Endothelial cell (in vitro differentiated cells): ENCODE data around the gene NLRP14. TPM values are rescaled to one million over a fixed set of nuclear protein-coding genes. Genes with fewer than 3 reads are reported as not detected.

Experiments
- DNase-seq: peaks from one replicate; pipeline ENCODE4 v3.0.0; 2021; ENCODE audit warnings: low spot score
- H3K27ac Mint-ChIP-seq: one replicate; pipeline ENCODE4 v1.8.0; 2021; ENCODE audit warnings: mixed read lengths, inconsistent platforms; ENCODE audit not compliant: unreplicated experiment
- H3K27me3 Mint-ChIP-seq: one replicate; pipeline ENCODE4 v1.8.0; 2021; ENCODE audit warnings: mild to moderate bottlenecking, moderate library complexity, mixed read lengths, inconsistent platforms; ENCODE audit not compliant: unreplicated experiment
- H3K36me3 Mint-ChIP-seq: one replicate; pipeline ENCODE4 v1.8.0; 2021; ENCODE audit warnings: mild to moderate bottlenecking, low read depth, mixed read lengths, inconsistent platforms; ENCODE audit not compliant: unreplicated experiment
- H3K4me1 Mint-ChIP-seq: one replicate; pipeline ENCODE4 v1.8.0; 2021; ENCODE audit warnings: mild to moderate bottlenecking, mixed read lengths, inconsistent platforms; ENCODE audit not compliant: unreplicated experiment
- H3K4me3 Mint-ChIP-seq: one replicate; pipeline ENCODE4 v1.8.0; 2021; ENCODE audit warnings: mild to moderate bottlenecking, mixed read lengths, inconsistent platforms; ENCODE audit not compliant: unreplicated experiment
- H3K9me3 Mint-ChIP-seq: one replicate; pipeline ENCODE4 v1.8.0; 2021; ENCODE audit warnings: mixed read lengths, inconsistent platforms; ENCODE audit not compliant: unreplicated experiment
- CTCF ChIP-seq: fragments of 200-600 bp; sonication (generic); IDR thresholded peaks from one replicate; pipeline ENCODE4 v1.5.0; 2021; ENCODE audit warnings: antibody characterized with exemption; ENCODE audit not compliant: unreplicated experiment
- total RNA-seq: library from RNA; stranded (reverse); fragmentation: NEBNext Ultra II Directional; extraction: Animal tissue kit (Norgen Biotek cat#: 25700); gene quantifications from one replicate; pipeline ENCODE4 v1.2.1, GENCODE V29; 2021; ENCODE audit not compliant: unreplicated experiment

NLRP14 gene
- total RNA-seq, 1 donor from 2014 or later: 0.13 TPM

- Mint-ChIP-seq H3K4me3 (no peak within 1 kb of the TSS), H3K27me3 (peaks cover 1% of the 10 kb centered on the region), H3K9me3 (no peaks in the 10 kb centered on the region), H3K36me3 (no peaks in the 10 kb centered on the region), H3K4me1 (no peaks in the 10 kb centered on the region), H3K27ac (no peak within 1 kb of the TSS)
- no peak for DNase-seq
- TF ChIP-seq CTCF: no peak
Observed at GRCh38 chr11:7088921-7089320, 68.6 kb downstream of the NLRP14 start, which contains the start of gene RBMXL2. Gene RBMXL2 (plus strand): TSS chr11:7088998. CDS start chr11:7089121, 123 bp downstream.

DNA sequence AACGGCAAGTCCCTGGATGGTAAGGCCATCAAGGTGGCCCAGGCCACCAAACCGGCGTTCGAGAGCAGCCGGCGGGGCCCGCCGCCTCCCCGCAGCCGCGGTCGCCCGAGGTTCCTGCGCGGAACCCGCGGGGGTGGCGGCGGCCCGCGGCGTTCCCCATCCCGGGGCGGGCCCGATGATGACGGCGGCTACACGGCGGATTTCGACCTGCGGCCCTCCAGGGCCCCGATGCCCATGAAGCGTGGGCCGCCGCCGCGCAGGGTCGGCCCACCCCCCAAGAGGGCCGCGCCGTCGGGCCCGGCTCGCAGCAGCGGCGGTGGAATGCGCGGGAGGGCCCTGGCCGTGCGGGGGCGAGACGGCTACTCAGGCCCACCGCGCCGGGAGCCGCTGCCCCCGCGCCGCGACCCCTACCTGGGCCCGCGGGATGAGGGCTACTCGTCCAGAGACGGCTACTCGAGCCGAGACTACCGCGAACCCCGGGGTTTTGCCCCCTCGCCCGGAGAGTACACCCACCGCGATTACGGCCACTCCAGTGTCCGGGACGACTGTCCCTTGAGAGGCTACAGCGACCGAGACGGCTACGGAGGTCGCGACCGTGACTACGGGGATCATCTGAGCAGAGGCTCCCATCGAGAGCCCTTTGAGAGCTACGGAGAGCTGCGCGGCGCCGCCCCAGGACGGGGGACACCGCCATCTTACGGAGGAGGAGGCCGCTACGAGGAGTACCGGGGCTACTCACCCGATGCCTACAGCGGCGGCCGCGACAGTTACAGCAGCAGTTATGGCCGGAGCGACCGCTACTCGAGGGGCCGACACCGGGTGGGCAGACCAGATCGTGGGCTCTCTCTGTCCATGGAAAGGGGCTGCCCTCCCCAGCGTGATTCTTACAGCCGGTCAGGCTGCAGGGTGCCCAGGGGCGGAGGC is 69.3 kb downstream of the NLRP14 start:
- peaks cover 1% of the 10 kb centered on the region for H3K27me3 Mint-ChIP-seq
- no peaks in the 10 kb centered on the region for H3K36me3 Mint-ChIP-seq
- no peak for DNase-seq
- H3K4me1 Mint-ChIP-seq: no peaks in the 10 kb centered on the region
- no peak for TF ChIP-seq CTCF
- no peaks in the 10 kb centered on the region for H3K9me3 Mint-ChIP-seq
- H3K4me3 Mint-ChIP-seq: no peak overlapping the region
- no peak overlapping the region for H3K27ac Mint-ChIP-seq

DNA sequence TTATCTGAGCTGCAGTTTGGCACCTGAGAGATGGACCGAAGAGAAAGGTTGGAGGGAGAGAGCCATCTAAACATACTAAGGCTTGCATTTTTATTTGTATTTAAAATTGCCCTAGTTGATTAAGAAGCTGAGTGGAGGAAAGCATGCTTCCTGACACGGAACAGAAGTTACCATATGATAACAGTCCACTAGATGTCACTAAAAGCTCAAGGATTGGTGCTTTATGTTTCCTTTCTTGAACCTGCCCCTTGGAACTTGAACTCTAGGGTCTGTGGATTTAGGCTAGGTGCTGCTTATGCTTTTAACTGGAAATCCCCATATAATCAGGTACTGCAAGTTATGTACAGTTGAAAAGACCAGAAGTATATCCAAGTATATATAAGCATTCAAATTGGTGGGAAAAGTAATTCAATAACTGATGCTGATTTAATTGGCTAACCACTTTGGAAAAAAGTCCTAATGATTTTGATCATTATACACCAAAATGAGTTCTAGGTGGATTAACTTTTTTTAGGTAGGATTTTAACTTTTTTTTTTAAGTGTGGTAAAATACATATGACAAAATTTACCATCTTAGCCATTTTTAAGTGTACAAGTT is 78.1 kb downstream of the NLRP14 start:
- Mint-ChIP-seq H3K36me3 (no peaks in the 10 kb centered on the region), H3K9me3 (no peaks in the 10 kb centered on the region), H3K27me3 (no peaks in the 10 kb centered on the region), H3K4me3 (no peak overlapping the region), H3K4me1 (no peaks in the 10 kb centered on the region), H3K27ac (no peak overlapping the region)
- peak; percentile 17 for DNase-seq
- peak; percentile 53 for TF ChIP-seq CTCF

GRCh38 chr11:7115780-7116179 is 95.5 kb downstream of the NLRP14 start:
- no peaks in the 10 kb centered on the region for H3K9me3 Mint-ChIP-seq
- H3K4me1 Mint-ChIP-seq: peaks cover 5% of the 10 kb centered on the region
- H3K27me3 Mint-ChIP-seq: no peaks in the 10 kb centered on the region
- no peak overlapping the region for H3K27ac Mint-ChIP-seq
- H3K36me3 Mint-ChIP-seq: no peaks in the 10 kb centered on the region
- no peak overlapping the region for H3K4me3 Mint-ChIP-seq
- no peak for TF ChIP-seq CTCF
- DNase-seq: no peak

DNA sequence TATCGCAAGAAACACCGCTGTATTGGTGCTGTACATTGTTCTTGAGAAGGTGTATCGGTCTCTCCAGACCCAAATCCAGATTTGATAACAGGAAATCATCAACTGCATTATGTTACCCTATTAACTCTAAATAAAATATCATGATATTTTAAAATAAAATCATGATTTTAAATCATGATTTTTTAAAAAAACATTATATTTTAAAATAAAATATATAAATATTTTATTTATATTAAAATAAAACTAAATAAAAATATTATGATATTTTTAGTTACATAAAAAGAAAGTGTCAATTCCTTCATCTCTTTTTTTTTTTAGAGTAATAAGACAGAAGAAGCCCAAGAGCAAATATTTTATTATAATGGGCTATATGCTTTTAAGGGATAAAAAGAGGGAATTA is 96.1 kb downstream of the NLRP14 start:
- no peak for DNase-seq
- Mint-ChIP-seq H3K4me1 (peaks cover 5% of the 10 kb centered on the region), H3K27ac (no peak overlapping the region), H3K4me3 (no peak overlapping the region), H3K36me3 (no peaks in the 10 kb centered on the region), H3K9me3 (no peaks in the 10 kb centered on the region), H3K27me3 (no peaks in the 10 kb centered on the region)
- no peak for TF ChIP-seq CTCF
